Stimulated activated CD8-positive, alpha-beta memory T cell treated with anti-CD3 and anti-CD28 coated beads, Interleukin-7, amount 100 ng/mL, for 24 hours (primary cell): ENCODE data around the gene TOM1L2.

Experiments used
- DNase-seq: peaks from one replicate; pipeline ENCODE4 v3.0.0-alpha.2; 2020; ENCODE audit warnings: low read depth

Gene TOM1L2

DNA sequence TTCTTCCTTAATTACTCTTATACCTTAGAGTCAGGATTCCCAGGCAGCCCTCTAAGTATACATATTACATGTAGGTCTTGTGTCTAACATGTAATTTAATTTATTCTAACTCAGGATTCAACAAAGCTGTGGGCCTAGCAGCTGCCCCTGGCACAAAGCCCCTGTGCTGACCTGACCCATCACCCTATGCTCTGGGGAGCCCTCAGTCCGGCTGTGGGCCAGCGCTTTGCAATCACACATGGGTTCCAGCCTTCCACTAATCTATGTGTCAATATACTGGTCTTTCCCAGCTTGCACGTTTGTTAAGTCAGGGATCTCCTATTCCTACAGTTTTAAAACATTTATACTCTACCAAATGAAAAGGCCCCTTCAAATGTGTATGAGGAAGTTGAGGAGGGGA lies 72.7 kb downstream of the TOM1L2 start:
- DNase-seq, result no peak

DNA sequence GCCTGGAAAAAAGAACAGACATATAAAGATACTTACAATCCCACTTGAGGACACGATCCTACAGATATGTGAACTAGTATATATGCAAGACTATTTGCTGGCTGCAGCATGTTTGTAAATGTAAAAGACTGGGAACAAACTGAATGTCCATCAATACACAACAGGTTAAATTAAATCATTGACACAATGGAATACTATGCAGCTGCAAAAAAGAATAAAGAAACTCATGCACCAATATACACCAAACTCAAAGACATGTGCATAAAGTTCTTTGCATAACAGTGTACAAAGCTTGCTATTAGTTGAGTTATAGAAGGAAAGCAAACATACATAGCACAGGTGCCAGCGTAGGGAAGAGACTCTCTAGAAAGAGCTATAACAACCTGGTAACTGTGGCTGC lies 73.5 kb downstream of the TOM1L2 start:
- no peak for DNase-seq

- no peak for DNase-seq
These were observed 74.8 kb downstream of the TOM1L2 start for GRCh38 chr17:17897442-17897841.

DNA sequence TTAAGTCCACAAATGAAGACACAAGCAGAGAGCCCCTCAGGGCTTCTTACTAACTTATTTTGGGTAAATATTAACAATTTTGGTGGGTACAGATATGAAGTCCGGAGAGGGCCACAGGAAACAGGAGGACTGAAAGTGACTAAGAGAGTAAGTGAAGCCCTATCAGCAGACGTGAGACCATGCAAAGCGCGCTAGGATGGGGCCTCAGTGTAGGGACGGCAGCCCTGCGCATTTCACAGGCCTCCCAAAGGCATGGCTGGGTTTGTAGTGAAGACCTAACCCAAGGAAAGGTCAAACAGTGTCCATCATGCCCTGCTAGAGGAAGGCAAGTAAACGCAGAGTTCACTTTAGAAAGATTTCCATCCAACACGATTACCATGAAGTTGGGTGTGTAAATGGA lies 75.5 kb downstream of the TOM1L2 start:
- DNase-seq, result no peak

DNA sequence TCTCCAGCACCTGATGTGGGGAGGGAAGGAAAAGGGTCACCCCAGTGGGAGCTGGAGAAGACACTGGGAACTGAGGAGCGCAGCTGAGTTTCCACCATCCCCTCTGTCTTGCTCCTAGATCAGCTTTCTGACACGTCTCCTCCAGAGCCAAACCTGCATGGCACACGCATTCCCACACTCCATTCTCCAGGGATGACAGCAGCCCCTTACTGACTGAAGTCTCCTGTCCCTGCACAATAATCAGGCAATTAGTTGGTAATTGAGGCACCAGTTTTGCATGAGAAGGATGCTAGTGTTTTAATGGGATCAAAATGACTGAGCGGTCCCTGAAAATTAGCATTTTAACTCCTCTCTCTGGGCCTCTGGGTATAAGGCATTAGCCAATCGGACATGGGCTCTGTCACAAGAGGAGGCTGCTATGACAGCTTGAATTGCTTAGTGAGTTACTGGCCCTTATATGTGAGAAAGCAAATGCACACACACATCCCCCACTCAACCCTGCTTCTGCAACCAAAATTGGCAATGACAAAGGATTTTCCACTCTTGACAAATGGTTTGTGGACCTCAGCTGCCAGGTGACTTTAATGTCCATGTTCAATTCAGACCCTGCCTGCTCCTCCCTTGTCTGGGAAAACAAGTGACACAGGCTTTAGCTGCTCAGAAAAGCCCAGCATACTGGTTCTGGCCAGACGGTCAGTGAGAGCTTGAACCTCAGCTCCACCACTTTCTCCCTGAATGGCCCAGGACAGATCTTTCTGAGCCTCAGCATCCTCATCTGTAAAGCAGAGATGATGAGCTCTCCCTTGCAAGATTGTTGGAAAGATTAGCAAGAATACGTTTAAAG lies 78.2 kb downstream of the TOM1L2 start:
- DNase-seq, result no peak

DNA sequence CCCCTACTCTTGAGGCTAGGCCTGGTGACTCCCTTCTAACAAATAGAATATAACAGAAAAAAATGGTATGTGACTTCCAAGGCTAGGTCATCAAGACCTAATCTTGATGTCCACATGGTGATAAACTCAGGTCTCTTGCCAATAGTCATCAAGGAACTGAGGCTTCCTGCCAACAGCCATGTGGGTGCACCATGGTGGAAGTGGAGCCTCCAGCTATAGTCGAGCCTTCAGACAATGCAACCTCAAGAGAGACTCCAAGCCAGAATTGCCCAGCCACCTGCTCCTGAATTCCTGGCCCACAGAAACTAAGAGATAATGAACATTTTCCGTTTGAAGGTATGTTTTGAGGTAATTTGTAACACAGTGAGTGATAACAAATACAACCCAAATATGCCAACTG lies 79.5 kb downstream of the TOM1L2 start:
- no peak for DNase-seq

DNA sequence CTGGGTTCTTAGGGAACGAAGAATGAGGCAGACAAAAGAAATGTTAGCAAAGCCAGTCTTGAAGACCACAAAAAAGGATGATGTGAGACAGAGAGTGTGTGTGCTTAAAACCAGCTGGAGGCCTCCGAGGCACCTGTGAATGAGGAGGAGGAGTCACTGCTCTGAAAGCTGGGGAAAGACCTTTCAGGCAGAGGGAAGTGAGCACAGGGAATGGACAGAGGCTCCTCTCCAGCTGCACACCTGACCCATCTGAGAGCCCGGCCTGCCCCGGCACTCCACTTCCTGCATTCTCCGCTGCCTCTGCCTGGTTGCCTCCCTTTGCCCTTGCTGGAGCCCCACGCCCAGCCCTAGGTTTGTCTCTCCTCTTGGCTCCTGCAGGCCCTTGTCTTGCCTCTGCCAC lies 80.2 kb downstream of the TOM1L2 start:
- DNase-seq, result no peak

DNA sequence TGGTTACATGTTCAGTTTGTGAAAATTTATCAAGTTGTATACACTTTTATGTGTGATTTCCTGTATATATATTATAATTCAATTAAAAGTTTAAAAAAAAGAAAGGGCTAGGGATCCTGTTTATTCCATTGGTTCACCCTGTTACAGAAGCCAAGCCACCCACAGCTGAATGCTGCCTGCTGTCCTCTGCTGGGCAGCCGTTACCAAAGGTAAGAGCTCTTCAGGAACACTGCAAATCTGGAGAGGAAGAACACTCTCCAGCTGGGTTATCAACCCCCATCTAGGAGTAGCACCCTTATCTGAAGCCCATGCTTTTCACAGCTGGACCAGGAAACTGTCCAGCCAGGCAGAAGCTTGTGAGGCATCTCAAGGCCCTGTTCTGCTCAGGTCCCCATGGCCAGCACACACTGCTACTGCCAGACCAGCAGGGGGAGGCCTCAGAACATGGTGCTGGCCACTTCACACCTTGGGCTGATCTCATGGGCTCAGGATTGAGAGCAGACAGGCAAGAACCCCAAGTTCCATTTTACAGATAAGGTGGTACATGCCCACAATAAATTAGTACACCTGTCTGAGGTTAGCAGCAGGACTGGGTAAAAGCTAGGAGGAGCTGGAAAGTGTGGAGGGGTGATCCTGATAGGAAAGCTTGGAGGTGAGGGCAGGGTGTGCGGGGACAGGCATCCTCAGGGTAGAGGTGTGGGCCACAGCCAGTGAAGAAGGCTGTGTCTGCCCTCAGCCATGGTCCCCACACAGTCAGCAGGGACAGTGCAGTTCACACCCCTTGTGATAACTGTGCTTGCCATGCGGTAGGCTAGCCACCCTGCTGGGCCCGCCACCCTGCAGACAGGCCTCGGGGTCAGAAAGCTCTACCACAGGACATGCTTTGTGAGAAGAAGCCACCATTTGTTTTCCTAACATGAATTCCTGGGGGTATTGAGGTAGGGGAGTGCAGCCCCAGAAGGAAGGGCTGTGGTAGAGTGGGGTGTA lies 81.1 kb downstream of the TOM1L2 start:
- no peak for DNase-seq

- no peak for DNase-seq
These were observed 82.3 kb downstream of the TOM1L2 start for GRCh38 chr17:17889922-17890321.

DNA sequence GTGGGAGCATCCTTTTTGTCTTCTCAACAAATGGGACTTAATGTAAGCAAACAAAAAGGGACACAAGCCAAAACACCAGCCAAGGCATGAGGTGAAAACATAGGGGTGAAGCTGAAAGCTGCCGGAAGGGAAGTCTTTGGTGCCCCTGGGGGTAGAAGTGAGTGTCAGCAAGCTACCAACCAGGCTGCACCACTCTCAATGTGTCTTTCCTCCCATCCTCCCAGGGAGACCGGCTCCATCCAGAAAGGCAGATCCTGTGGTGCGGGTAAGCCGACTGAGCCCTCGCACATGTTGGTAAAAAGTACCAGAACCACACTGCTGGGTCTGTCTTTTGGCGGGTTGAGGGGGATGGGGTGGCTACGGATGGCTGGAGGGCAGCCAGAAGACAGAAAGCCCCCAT lies 83.4 kb downstream of the TOM1L2 start:
- DNase-seq, result no peak

DNA sequence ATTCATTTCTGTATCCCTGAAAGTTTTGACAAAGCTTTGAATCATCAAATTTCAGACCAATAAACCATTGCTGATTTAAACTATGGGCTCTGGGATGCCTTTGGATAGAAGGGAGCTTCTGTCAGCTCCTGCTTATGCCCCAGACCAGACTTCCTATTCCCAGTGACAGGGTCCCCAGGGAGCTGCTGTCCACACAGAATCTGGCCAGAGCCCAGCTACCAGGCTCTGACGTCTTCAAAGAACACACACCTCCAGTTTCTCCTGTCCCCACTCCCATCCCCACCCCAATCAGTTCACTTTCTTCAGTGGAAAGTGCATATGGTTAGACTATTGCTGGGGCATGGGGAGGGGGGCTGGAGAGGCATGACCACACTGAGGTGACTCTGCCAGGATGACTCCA lies 83.8 kb downstream of the TOM1L2 start:
- DNase-seq, result no peak

- no peak for DNase-seq
These were observed 84.4 kb downstream of the TOM1L2 start for GRCh38 chr17:17887752-17888304.

GRCh38 chr17:17886726-17887125 lies 85.5 kb downstream of the TOM1L2 start:
- no peak for DNase-seq

DNA sequence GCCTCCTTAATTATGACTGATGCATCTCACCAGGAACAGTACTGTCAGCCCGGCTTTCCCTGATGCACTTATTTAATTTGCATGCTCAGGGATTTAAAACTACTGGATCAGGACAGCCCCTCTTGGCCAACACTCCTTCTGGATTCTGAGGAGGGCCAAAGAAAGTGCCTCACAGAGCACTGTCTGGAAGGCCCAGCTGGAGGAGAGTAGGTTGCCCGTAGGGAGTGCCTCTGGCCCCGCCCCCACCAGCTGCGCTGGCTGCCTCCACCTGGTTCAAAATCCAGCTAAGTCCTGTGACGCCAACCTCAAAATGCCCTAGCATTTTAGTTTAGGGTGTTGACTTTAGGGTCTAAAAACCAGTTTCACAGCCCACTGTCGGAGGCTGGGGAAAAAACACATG lies 86.0 kb downstream of the TOM1L2 start:
- DNase-seq, result no peak

- no peak for DNase-seq
These were observed 87.5 kb downstream of the TOM1L2 start for GRCh38 chr17:17884391-17885357.

GRCh38 chr17:17883801-17884200 lies 88.4 kb downstream of the TOM1L2 start:
- no peak for DNase-seq

DNA sequence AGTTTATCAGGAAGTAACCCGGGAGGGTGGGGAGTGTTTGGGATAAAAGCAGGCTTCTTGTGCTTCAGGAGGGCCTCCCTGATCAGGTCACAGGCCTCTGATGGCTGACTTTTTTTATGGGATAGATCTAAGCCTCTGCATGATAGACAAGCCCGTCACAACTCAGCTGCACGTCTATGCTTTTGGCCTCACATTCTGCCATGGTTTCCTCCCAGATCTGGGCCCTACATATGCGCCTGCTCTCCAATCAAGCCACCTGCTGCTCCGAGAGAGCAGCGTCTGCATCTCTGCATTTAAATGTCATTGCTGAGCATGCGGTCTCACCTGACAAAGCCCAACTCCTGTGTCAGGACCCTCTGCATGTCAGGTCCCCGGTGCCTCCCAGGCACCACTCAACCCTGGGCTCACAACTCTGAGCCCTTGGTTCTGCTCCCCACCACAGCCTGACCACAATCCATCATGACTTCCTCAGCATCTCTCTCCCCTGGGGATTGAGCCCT lies 90.1 kb downstream of the TOM1L2 start:
- DNase-seq, result no peak

GRCh38 chr17:17880577-17881196 lies 91.5 kb downstream of the TOM1L2 start:
- no peak for DNase-seq

DNA sequence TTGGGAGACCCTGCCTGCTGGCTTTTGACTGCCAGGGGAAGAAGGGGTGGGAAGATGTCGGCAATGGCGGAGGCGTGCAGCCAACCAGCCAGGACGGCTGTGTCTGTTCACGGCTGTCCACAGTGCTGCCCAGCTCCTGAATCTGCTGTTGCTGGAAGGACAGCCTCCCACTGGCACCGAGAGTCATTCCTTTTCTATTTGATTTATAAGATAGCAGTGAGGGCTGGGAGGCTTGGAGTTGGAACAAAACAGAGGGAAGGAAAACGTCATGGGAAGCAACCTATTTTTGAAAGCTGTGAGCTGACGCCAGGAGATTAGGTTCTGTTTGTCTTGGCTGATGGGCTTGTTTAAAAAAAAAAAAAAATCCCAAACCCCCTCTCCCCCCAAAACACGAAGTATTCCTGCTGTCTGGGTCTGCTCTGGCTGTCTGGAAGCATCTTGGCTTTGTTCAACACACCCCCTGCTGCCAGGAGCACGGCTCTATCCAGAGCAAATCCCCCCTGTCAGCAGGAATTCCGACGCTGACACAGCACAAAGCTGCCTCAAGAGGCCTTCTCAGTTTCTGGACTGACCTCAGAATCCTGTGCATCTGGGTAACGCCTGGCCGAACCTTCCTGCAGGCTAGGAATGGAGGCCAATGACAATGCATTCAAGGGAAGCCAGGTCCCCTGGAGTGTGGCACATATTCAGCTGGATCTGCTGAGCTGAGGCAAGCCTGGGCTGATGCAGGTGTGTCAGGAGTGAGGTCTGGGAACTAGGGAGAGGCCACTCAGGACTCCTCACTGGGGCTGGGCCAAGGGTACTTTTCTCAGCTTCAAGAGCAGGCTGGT lies 94.5 kb downstream of the TOM1L2 start:
- DNase-seq, result no peak

GRCh38 chr17:17876959-17877528 lies 95.2 kb downstream of the TOM1L2 start:
- no peak for DNase-seq
